ENCODE data around the gene ARPP21. TPM values are rescaled to one million over a fixed set of nuclear protein-coding genes. Genes with fewer than 3 reads are reported as not detected.

Gene ARPP21
- polyA plus RNA-seq, 1 donor (not counting 4 experiments of a cell fraction or from before 2014, with no cell fraction given) = not detected

GRCh38 chr3:35685153-35685552, 45.8 kb downstream of the ARPP21 start:
- no peak overlapping the region for H3K27ac ChIP-seq (ENCODE audit: control insufficient read depth, insufficient read depth, low read length)
- no peaks in the 10 kb centered on the region for H3K9me1 ChIP-seq (ENCODE audit: control insufficient read depth, extremely low read depth, insufficient read depth, low read length)
- no peak overlapping the region for H3K4me3 ChIP-seq (ENCODE audit: control insufficient read depth in 2 of 3, extremely low read depth in 1 of 3, insufficient read depth in 2 of 3, low read depth in 1 of 3, low read length in 3 of 3)
- no peaks in the 10 kb centered on the region for H3K4me1 ChIP-seq (ENCODE audit: control insufficient read depth, extremely low read depth, insufficient read depth, low read length)
- dilution Hi-C loops (cut with MboI; ENCODE audit: extremely low pct_ligation_motif_present, low sequenced_read_pairs) = no loop called here
- H3K36me3 ChIP-seq (ENCODE audit: control insufficient read depth in 2 of 2, extremely low read depth in 1 of 2, insufficient read depth in 2 of 2, low read length in 2 of 2) = no peaks in the 10 kb centered on the region
- H3K79me2 ChIP-seq (ENCODE audit: control insufficient read depth, insufficient read depth, low read length) = no peaks in the 10 kb centered on the region
- H3K9ac ChIP-seq (ENCODE audit: control insufficient read depth, extremely low read depth, insufficient read depth, low read length) = no peak overlapping the region
- no peaks in the 10 kb centered on the region for H4K20me1 ChIP-seq (ENCODE audit: control insufficient read depth, extremely low read depth, insufficient read depth, low read length)
- H3K27me3 ChIP-seq (ENCODE audit: control insufficient read depth, extremely low read depth, insufficient read depth, low read length) = no peaks in the 10 kb centered on the region
- H3K9me3 ChIP-seq (ENCODE audit: control insufficient read depth, low read depth, low read length) = no peaks in the 10 kb centered on the region
- FAIRE-seq (no peak), DNase-seq (ENCODE audit: low read depth, low spot score) (no peak)
- no peak for TF ChIP-seq EZH2 (IDR thresholded peaks at IDR 0.05; ENCODE audit: low read length)
- TF ChIP-seq CTCF (optimal IDR thresholded peaks at IDR 0.05 in 1 of 3, IDR thresholded peaks at IDR 0.05 in 1 of 3, conservative IDR thresholded peaks at IDR 0.05 in 1 of 3; ENCODE audit: extremely low read depth in 1 of 3, insufficient read depth in 2 of 3, low read length in 3 of 3) = no peak
- no peak overlapping the region for H2AFZ ChIP-seq (ENCODE audit: control insufficient read depth, low read length)
- H3K4me2 ChIP-seq (ENCODE audit: control insufficient read depth, extremely low read depth, insufficient read depth, low read depth, low read length) = no peak overlapping the region

- no peak overlapping the region for H2AFZ ChIP-seq (ENCODE audit: control insufficient read depth, low read length)
- DNase-seq (ENCODE audit: low read depth, low spot score) (no peak), FAIRE-seq (no peak)
- H3K9me1 ChIP-seq (ENCODE audit: control insufficient read depth, extremely low read depth, insufficient read depth, low read length) = no peaks in the 10 kb centered on the region
- no peaks in the 10 kb centered on the region for H3K9me3 ChIP-seq (ENCODE audit: control insufficient read depth, low read depth, low read length)
- TF ChIP-seq EZH2 (IDR thresholded peaks at IDR 0.05; ENCODE audit: low read length) = no peak
- no peak for TF ChIP-seq CTCF (optimal IDR thresholded peaks at IDR 0.05 in 1 of 3, IDR thresholded peaks at IDR 0.05 in 1 of 3, conservative IDR thresholded peaks at IDR 0.05 in 1 of 3; ENCODE audit: extremely low read depth in 1 of 3, insufficient read depth in 2 of 3, low read length in 3 of 3)
- no peak overlapping the region for H3K27ac ChIP-seq (ENCODE audit: control insufficient read depth, insufficient read depth, low read length)
- H4K20me1 ChIP-seq (ENCODE audit: control insufficient read depth, extremely low read depth, insufficient read depth, low read length) = no peaks in the 10 kb centered on the region
- H3K9ac ChIP-seq (ENCODE audit: control insufficient read depth, extremely low read depth, insufficient read depth, low read length) = no peak overlapping the region
- dilution Hi-C loops (cut with MboI; ENCODE audit: extremely low pct_ligation_motif_present, low sequenced_read_pairs) = no loop called here
- H3K4me1 ChIP-seq (ENCODE audit: control insufficient read depth, extremely low read depth, insufficient read depth, low read length) = no peaks in the 10 kb centered on the region
- no peaks in the 10 kb centered on the region for H3K79me2 ChIP-seq (ENCODE audit: control insufficient read depth, insufficient read depth, low read length)
- H3K4me2 ChIP-seq (ENCODE audit: control insufficient read depth, extremely low read depth, insufficient read depth, low read depth, low read length) = no peak overlapping the region
- no peaks in the 10 kb centered on the region for H3K27me3 ChIP-seq (ENCODE audit: control insufficient read depth, extremely low read depth, insufficient read depth, low read length)
- H3K4me3 ChIP-seq (ENCODE audit: control insufficient read depth in 2 of 3, extremely low read depth in 1 of 3, insufficient read depth in 2 of 3, low read depth in 1 of 3, low read length in 3 of 3) = no peak overlapping the region
- H3K36me3 ChIP-seq (ENCODE audit: control insufficient read depth in 2 of 2, extremely low read depth in 1 of 2, insufficient read depth in 2 of 2, low read length in 2 of 2) = no peaks in the 10 kb centered on the region
Observed at GRCh38 chr3:35688826-35689225, 49.5 kb downstream of the ARPP21 start.
